ENCODE measurements around the gene PMAIP1. TPM values are rescaled to one million over a fixed set of nuclear protein-coding genes. Genes with fewer than 3 reads are reported as not detected.

PMAIP1 gene
- total and polyA plus RNA-seq, 9 of the 15 experiments (the other 6 are each of a cell fraction or from before 2014, with no cell fraction given): 8.0 to 22.9 (median 14.9) TPM

- TF ChIP-seq CTCFL (IDR thresholded peaks at IDR 0.05; ENCODE audit: borderline replicate concordance, insufficient read depth, low read depth, low read length, poor library complexity, severe bottlenecking) (no peak), FIP1L1 (IDR thresholded peaks at IDR 0.05; ENCODE audit: low read depth, low read length, poor library complexity, severe bottlenecking) (no peak), CBX1 (IDR thresholded peaks at IDR 0.05; ENCODE audit: low read depth) (no peak; the same call in 1 of the 2 replicates), ZSCAN29 (IDR thresholded peaks at IDR 0.05) (no peak), ZNF778 (CRISPR knock-in tag; IDR thresholded peaks at IDR 0.05) (no peak), RNF219 (CRISPR knock-in tag; IDR thresholded peaks at IDR 0.05) (no peak), ELF2 (CRISPR knock-in tag; IDR thresholded peaks at IDR 0.05) (no peak)
- TF ChIP-seq, protein P1, sequence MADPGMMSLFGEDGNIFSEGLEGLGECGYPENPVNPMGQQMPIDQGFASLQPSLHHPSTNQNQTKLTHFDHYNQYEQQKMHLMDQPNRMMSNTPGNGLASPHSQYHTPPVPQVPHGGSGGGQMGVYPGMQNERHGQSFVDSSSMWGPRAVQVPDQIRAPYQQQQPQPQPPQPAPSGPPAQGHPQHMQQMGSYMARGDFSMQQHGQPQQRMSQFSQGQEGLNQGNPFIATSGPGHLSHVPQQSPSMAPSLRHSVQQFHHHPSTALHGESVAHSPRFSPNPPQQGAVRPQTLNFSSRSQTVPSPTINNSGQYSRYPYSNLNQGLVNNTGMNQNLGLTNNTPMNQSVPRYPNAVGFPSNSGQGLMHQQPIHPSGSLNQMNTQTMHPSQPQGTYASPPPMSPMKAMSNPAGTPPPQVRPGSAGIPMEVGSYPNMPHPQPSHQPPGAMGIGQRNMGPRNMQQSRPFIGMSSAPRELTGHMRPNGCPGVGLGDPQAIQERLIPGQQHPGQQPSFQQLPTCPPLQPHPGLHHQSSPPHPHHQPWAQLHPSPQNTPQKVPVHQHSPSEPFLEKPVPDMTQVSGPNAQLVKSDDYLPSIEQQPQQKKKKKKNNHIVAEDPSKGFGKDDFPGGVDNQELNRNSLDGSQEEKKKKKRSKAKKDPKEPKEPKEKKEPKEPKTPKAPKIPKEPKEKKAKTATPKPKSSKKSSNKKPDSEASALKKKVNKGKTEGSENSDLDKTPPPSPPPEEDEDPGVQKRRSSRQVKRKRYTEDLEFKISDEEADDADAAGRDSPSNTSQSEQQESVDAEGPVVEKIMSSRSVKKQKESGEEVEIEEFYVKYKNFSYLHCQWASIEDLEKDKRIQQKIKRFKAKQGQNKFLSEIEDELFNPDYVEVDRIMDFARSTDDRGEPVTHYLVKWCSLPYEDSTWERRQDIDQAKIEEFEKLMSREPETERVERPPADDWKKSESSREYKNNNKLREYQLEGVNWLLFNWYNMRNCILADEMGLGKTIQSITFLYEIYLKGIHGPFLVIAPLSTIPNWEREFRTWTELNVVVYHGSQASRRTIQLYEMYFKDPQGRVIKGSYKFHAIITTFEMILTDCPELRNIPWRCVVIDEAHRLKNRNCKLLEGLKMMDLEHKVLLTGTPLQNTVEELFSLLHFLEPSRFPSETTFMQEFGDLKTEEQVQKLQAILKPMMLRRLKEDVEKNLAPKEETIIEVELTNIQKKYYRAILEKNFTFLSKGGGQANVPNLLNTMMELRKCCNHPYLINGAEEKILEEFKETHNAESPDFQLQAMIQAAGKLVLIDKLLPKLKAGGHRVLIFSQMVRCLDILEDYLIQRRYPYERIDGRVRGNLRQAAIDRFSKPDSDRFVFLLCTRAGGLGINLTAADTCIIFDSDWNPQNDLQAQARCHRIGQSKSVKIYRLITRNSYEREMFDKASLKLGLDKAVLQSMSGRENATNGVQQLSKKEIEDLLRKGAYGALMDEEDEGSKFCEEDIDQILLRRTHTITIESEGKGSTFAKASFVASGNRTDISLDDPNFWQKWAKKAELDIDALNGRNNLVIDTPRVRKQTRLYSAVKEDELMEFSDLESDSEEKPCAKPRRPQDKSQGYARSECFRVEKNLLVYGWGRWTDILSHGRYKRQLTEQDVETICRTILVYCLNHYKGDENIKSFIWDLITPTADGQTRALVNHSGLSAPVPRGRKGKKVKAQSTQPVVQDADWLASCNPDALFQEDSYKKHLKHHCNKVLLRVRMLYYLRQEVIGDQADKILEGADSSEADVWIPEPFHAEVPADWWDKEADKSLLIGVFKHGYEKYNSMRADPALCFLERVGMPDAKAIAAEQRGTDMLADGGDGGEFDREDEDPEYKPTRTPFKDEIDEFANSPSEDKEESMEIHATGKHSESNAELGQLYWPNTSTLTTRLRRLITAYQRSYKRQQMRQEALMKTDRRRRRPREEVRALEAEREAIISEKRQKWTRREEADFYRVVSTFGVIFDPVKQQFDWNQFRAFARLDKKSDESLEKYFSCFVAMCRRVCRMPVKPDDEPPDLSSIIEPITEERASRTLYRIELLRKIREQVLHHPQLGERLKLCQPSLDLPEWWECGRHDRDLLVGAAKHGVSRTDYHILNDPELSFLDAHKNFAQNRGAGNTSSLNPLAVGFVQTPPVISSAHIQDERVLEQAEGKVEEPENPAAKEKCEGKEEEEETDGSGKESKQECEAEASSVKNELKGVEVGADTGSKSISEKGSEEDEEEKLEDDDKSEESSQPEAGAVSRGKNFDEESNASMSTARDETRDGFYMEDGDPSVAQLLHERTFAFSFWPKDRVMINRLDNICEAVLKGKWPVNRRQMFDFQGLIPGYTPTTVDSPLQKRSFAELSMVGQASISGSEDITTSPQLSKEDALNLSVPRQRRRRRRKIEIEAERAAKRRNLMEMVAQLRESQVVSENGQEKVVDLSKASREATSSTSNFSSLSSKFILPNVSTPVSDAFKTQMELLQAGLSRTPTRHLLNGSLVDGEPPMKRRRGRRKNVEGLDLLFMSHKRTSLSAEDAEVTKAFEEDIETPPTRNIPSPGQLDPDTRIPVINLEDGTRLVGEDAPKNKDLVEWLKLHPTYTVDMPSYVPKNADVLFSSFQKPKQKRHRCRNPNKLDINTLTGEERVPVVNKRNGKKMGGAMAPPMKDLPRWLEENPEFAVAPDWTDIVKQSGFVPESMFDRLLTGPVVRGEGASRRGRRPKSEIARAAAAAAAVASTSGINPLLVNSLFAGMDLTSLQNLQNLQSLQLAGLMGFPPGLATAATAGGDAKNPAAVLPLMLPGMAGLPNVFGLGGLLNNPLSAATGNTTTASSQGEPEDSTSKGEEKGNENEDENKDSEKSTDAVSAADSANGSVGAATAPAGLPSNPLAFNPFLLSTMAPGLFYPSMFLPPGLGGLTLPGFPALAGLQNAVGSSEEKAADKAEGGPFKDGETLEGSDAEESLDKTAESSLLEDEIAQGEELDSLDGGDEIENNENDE (IDR thresholded peaks at IDR 0.05; ENCODE audit: low read depth, low read length): no peak
- TF ChIP-seq, protein P2, sequence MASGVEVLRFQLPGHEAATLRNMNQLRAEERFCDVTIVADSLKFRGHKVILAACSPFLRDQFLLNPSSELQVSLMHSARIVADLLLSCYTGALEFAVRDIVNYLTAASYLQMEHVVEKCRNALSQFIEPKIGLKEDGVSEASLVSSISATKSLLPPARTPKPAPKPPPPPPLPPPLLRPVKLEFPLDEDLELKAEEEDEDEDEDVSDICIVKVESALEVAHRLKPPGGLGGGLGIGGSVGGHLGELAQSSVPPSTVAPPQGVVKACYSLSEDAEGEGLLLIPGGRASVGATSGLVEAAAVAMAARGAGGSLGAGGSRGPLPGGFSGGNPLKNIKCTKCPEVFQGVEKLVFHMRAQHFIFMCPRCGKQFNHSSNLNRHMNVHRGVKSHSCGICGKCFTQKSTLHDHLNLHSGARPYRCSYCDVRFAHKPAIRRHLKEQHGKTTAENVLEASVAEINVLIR (CRISPR knock-in tag; IDR thresholded peaks at IDR 0.05): no peak
Observed at GRCh38 chr18:59899298-59900221, at the start of gene PMAIP1 (continued).
